Measurements from ENCODE around the gene PACSIN1.

DNA sequence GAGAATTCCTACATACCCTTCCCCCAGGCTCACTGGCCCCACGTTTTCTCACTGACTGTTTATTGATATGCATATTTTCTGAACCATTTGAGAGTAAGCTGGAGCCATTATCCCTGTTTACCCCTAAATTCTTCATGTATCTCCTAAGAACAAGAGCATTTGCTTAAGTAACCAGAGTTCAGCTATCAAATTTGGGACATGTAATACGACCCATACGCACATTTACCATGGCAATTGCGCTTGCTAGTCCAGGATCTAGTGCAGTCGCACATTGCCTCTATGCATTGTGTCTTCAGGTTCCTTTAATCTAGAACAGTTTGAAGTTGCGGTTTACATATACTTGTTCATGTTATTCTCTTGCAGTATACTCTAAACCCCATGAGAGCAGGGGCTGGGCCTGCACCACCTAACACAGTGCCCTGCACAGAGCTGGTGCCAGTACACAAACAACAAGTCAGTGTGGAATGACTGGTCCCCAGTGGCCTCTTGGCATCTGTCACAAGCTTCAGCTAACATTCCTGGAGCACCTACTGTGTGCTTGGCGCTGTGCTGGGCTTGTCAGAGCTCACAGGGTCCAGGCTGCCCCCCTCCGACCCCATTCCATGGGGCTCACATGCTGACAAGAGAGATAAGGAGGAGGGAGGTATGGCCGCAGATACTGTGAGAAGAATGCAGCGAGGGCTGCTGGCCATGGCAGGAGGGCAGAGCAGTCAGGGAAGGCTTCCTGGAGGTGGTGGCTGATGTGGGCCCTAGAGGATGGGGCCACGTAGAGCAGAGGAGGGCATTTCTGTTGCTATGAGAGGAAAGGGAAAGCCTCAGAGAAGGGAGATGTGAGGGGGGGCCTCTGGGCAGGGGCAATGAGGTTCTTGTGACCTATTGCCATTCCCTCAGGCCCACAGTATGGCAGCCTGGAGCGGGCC is 62.1 kb downstream of the PACSIN1 start:
- TF ChIP-seq, protein P1, sequence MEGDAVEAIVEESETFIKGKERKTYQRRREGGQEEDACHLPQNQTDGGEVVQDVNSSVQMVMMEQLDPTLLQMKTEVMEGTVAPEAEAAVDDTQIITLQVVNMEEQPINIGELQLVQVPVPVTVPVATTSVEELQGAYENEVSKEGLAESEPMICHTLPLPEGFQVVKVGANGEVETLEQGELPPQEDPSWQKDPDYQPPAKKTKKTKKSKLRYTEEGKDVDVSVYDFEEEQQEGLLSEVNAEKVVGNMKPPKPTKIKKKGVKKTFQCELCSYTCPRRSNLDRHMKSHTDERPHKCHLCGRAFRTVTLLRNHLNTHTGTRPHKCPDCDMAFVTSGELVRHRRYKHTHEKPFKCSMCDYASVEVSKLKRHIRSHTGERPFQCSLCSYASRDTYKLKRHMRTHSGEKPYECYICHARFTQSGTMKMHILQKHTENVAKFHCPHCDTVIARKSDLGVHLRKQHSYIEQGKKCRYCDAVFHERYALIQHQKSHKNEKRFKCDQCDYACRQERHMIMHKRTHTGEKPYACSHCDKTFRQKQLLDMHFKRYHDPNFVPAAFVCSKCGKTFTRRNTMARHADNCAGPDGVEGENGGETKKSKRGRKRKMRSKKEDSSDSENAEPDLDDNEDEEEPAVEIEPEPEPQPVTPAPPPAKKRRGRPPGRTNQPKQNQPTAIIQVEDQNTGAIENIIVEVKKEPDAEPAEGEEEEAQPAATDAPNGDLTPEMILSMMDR (IDR thresholded peaks at IDR 0.05; ENCODE audit: low read depth, low read length): no peak
- TF ChIP-seq EZH2phosphoT487 (IDR thresholded peaks at IDR 0.05; ENCODE audit: low read depth): no peak
